IMR-90 (cell line): ENCODE results near the gene DNAH3. TPM values are rescaled to one million over a fixed set of nuclear protein-coding genes. Genes with fewer than 3 reads are reported as not detected.

Experiments
- ATAC-seq: fragments of 200-7000 bp; cut with Tn5 transposase; 2 replicates; pipeline ENCODE4 v1.9.1; 2020; ENCODE audit warnings: low read depth, mild to moderate bottlenecking, moderate library complexity
- BruUV-seq: library from RNA; stranded (reverse); fragments of 400-500 nt; replicated peaks from 2 replicates; lab custom pipeline; 2021; lab: Mats Ljungman, UMichigan
- CTCF ChIA-PET: fragments of 300-600 bp; formaldehyde crosslinking; extraction: SDS; loops from one replicate; lab custom pipeline; 2021; ENCODE audit warnings: antibody characterized with exemption; lab: Yijun Ruan, JAX
- POLR2A ChIA-PET: fragments of 300-600 bp; sonication (Branson Sonifier 250); formaldehyde crosslinking; loops from one replicate; lab custom pipeline; 2022; ENCODE audit warnings: antibody characterized with exemption; ENCODE audit not compliant: unreplicated experiment; lab: Charles Lee
- DNase-seq: peaks from one replicate; pipeline ENCODE4 v3.0.0; 2013
- H2AFZ ChIP-seq: replicated peaks from 2 replicates; pipeline ENCODE3; 2013; ENCODE audit warnings: low read length, mild to moderate bottlenecking; ENCODE audit not compliant: poor library complexity
- H2AK5ac ChIP-seq: 2 replicates; pipeline ENCODE4 v1.6.1; 2013; ENCODE audit warnings: low read depth, low read length, inconsistent platforms
- H2AK9ac ChIP-seq: replicated peaks from 2 replicates; pipeline ENCODE3; 2013; ENCODE audit warnings: mild to moderate bottlenecking, low read depth, low read length, moderate library complexity; ENCODE audit not compliant: poor library complexity
- H2BK120ac ChIP-seq: 2 replicates; pipeline ENCODE4 v1.6.1; 2013; ENCODE audit warnings: low read depth, low read length, inconsistent platforms
- H2BK15ac ChIP-seq: 3 replicates; pipeline ENCODE4 v1.6.1; 2013; ENCODE audit warnings: low read depth, low read length, inconsistent platforms
- H2BK20ac ChIP-seq: 2 replicates; pipeline ENCODE4 v1.6.1; 2013; ENCODE audit warnings: low read depth, mild to moderate bottlenecking, inconsistent platforms, low read length, moderate library complexity
- H2BK5ac ChIP-seq: 2 replicates; pipeline ENCODE4 v1.6.1; 2013; ENCODE audit warnings: mild to moderate bottlenecking, low read depth, low read length, inconsistent platforms; ENCODE audit not compliant: poor library complexity, severe bottlenecking
- H3K14ac ChIP-seq: replicated peaks from 2 replicates; pipeline ENCODE4 v1.6.1; 2013; ENCODE audit warnings: low read depth, low read length, inconsistent platforms
- H3K18ac ChIP-seq: 2 replicates; pipeline ENCODE4 v1.6.1; 2013; ENCODE audit warnings: low read depth, low read length, control low read depth
- H3K23ac ChIP-seq: 2 replicates; pipeline ENCODE4 v1.6.1; 2013; ENCODE audit warnings: low read depth, low read length, inconsistent platforms
- H3K27ac ChIP-seq: 2 replicates; pipeline ENCODE4 v1.5.1; 2013; ENCODE audit warnings: mild to moderate bottlenecking, control low read depth, low read length; ENCODE audit not compliant: insufficient read depth
- H3K27me3 ChIP-seq: 2 replicates; pipeline ENCODE4 v1.6.1; 2013; ENCODE audit warnings: low read length; ENCODE audit not compliant: control insufficient read depth, insufficient read depth
- H3K36me3 ChIP-seq: 2 replicates; pipeline ENCODE4 v1.6.1; 2013; ENCODE audit warnings: low read length, mixed read lengths; ENCODE audit not compliant: control insufficient read depth, insufficient read depth
- H3K4ac ChIP-seq: 2 replicates; pipeline ENCODE4 v1.6.1; 2013; ENCODE audit warnings: low read depth, low read length, inconsistent platforms
- H3K4me1 ChIP-seq: 2 replicates; pipeline ENCODE4 v1.6.1; 2013; ENCODE audit warnings: low read length, mixed read lengths; ENCODE audit not compliant: control insufficient read depth, insufficient read depth
- H3K4me2 ChIP-seq: 2 replicates; pipeline ENCODE4 v1.6.1; 2013; ENCODE audit warnings: low read depth, mild to moderate bottlenecking, control low read depth, low read length, moderate library complexity
- H3K4me3 ChIP-seq: 2 replicates; pipeline ENCODE4 v1.5.1; 2013; ENCODE audit warnings: low read depth, mild to moderate bottlenecking, control low read depth, low read length, moderate library complexity; ENCODE audit not compliant: insufficient read depth
- H3K56ac ChIP-seq: 2 replicates; pipeline ENCODE4 v1.6.1; 2013; ENCODE audit warnings: low read length, inconsistent platforms; ENCODE audit not compliant: insufficient read depth; ENCODE audit errors: extremely low read depth
- H3K79me1 ChIP-seq, 2 experiments: 2 replicates each; pipeline ENCODE4 v1.6.1; 2013; ENCODE audit warnings: low read length in 2 of 2, inconsistent platforms in 1 of 2, low read depth in 1 of 2
- H3K9ac ChIP-seq: 2 replicates; pipeline ENCODE4 v1.6.1; 2013; ENCODE audit warnings: low read depth, low read length, control low read depth
- H3K9me1 ChIP-seq: 2 replicates; pipeline ENCODE4 v1.6.1; 2013; ENCODE audit warnings: low read length, inconsistent platforms; ENCODE audit not compliant: insufficient read depth
- H3K9me3 ChIP-seq: 2 replicates; pipeline ENCODE4 v1.6.1; 2013; ENCODE audit warnings: low read length; ENCODE audit not compliant: control insufficient read depth, insufficient read depth
- H4K20me1 ChIP-seq: 2 replicates; pipeline ENCODE4 v1.6.1; 2013; ENCODE audit warnings: low read length, inconsistent platforms; ENCODE audit not compliant: insufficient read depth
- H4K5ac ChIP-seq: 2 replicates; pipeline ENCODE4 v1.6.1; 2013; ENCODE audit warnings: mild to moderate bottlenecking, low read depth, low read length, control low read depth
- H4K8ac ChIP-seq, 2 experiments: 2 replicates each; pipeline ENCODE4 v1.6.1; 2013; ENCODE audit warnings: low read depth in 2 of 2, low read length in 2 of 2, control low read depth in 1 of 2, inconsistent platforms in 1 of 2
- H4K91ac ChIP-seq: 2 replicates; pipeline ENCODE4 v1.6.1; 2013; ENCODE audit warnings: low read depth, low read length, inconsistent platforms; ENCODE audit not compliant: insufficient read depth
- ELK1 ChIP-seq: fragments of 150-350 bp; IDR thresholded peaks from 2 replicates; pipeline ENCODE4 v1.6.1; 2016; ENCODE audit warnings: low read depth, mild to moderate bottlenecking, low read length, moderate library complexity, borderline replicate concordance
- WGBS, 2 experiments: methylation state at CpG; one replicate each; pipeline versions ENCODE4 v1.1.5 to v1.1.7; 2013; ENCODE audit warnings: missing lambda C conversion rate in 2 of 2; ENCODE audit not compliant: insufficient read length in 1 of 2; ENCODE audit errors: extremely low coverage in 2 of 2; 5-methylcytosine and 5-hydroxymethylcytosine counted together
- dilution Hi-C: fragments of 300-500 bp; cut with HindIII; formaldehyde crosslinking; loops from one replicate; pipeline ENCODE4 v1.14.3; 2018; ENCODE audit warnings: low sequenced_read_pairs; ENCODE audit not compliant: unreplicated experiment
- in situ Hi-C: fragments of 300-500 bp; cut with MboI; formaldehyde crosslinking; loops from 3 replicates; pipeline ENCODE4 v1.14.3; 2019; ENCODE audit warnings: low sequenced_read_pairs, inconsistent platforms, mixed read lengths
- intact Hi-C: fragments of 100-400 bp; cut with micrococcal nuclease; formaldehyde crosslinking; loops from 2 replicates; pipeline ENCODE4 v1.10.0; 2022
- polyA plus RNA-seq, 3 experiments: library from polyadenylated mRNA; depleted of rRNA; stranded (reverse); fragments of >200 nt; gene quantifications; 2 replicates each; pipeline ENCODE4 v1.2.3, GENCODE V29; 2012; ENCODE audit warnings: low replicate concordance in 1 of 3
- total RNA-seq: library from RNA; depleted of rRNA; stranded (reverse); fragments of >200 nt; gene quantifications from 2 replicates; pipeline ENCODE4 v1.2.3, GENCODE V29; 2012

The DNAH3 gene
- total and polyA plus RNA-seq, 2 of the 4 experiments (the other 2 are of a cell fraction): not detected

DNA sequence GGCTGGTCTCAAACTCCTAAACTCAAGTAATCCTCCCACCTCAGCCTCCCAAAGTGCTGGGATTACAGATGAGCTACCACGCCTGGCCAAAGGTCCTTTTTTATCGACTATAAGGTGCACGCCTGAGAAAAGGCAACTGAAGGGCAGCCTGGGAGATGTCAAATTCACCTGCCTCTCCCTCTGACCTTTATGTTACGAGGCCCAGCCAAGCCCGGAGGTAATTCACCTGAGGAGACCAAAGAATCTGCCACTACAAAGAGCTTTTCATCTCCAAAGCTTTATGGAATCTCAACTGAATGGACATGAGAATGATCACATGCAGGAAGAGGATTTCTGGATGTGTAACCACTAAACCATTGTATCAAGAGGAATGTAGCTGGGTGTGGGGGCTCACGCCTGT, 212.9 kb downstream of the DNAH3 start:
- Histone ChIP-seq H3K27me3 (no peaks in the 10 kb centered on the region; the same call in 1 of the 2 replicates), H4K20me1 (no peaks in the 10 kb centered on the region), H2BK20ac (no peak overlapping the region), H3K79me1 (no peaks in the 10 kb centered on the region), H2BK5ac (no peak overlapping the region), H3K23ac (no peak overlapping the region), H4K8ac (no peak overlapping the region), H2AK5ac (no peak overlapping the region), H3K4ac (no peak overlapping the region), H4K91ac (no peak overlapping the region), H3K4me1 (no peaks in the 10 kb centered on the region), H3K9ac (no peak overlapping the region), H3K14ac (no peak overlapping the region), H3K4me2 (no peak overlapping the region), H2AK9ac (no peak overlapping the region), H3K9me3 (no peaks in the 10 kb centered on the region), H3K18ac (no peak overlapping the region), H3K9me1 (no peaks in the 10 kb centered on the region), H3K27ac (no peak overlapping the region), H2BK15ac (no peak overlapping the region), H2AFZ (no peak overlapping the region), H4K5ac (no peak overlapping the region), H3K36me3 (no peaks in the 10 kb centered on the region), H2BK120ac (no peak overlapping the region), H3K4me3 (no peak overlapping the region), H3K56ac (no peak overlapping the region)
- DNase-seq (no peak), ATAC-seq (no peak)
- in situ Hi-C loops: no loop called here
- WGBS, 2 experiments: no CpG with 5 or more reads among the region's 6 CpGs
- ChIA-PET POLR2A (no interaction called here), CTCF (no interaction called here)
- TF ChIP-seq ELK1: no peak
- BruUV-seq: no TSS peak
- dilution Hi-C loops: no loop called here
- intact Hi-C loops: no loop called here
